Large intestine (tissue), 3 donors: ENCODE measurements around the gene PCGF3. TPM values are rescaled to one million over a fixed set of nuclear protein-coding genes. Genes with fewer than 3 reads are reported as not detected.
A peak's percentile ranks its signal among the peaks of the same experiment; 100 is the strongest.
"Not testable (repeated sequence)": the region's sequence is repeated elsewhere in the genome, so short reads cannot be mapped to it uniquely, and the experiment has no call there.

Source experiments
- DNase-seq, 2 donors: peaks; one replicate each; pipeline versions ENCODE4 v3.0.0 to v3.0.0-alpha.2; 2013
- H3K27ac ChIP-seq: one replicate; pipeline ENCODE4 v1.5.1; 2013; ENCODE audit warnings: low read length
- H3K27me3 ChIP-seq: 2 replicates; pipeline ENCODE4 v1.6.1; 2013; ENCODE audit warnings: low read length; ENCODE audit not compliant: control insufficient read depth, insufficient read depth
- H3K36me3 ChIP-seq: 2 replicates; pipeline ENCODE4 v1.6.1; 2013; ENCODE audit warnings: low read length; ENCODE audit not compliant: control insufficient read depth, insufficient read depth
- H3K4me1 ChIP-seq: one replicate; pipeline ENCODE4 v1.6.1; 2013; ENCODE audit warnings: low read length; ENCODE audit not compliant: control insufficient read depth, insufficient read depth
- H3K4me3 ChIP-seq: one replicate; pipeline ENCODE4 v1.5.1; 2013; ENCODE audit warnings: low read length
- H3K9me3 ChIP-seq: one replicate; pipeline ENCODE4 v1.6.1; 2013; ENCODE audit warnings: mild to moderate bottlenecking, low read depth, low read length, moderate library complexity; ENCODE audit not compliant: control insufficient read depth
- WGBS: methylation state at CpG from one replicate; pipeline ENCODE4 v1.1.5; 2013; ENCODE audit warnings: low lambda C conversion rate; ENCODE audit not compliant: insufficient coverage; 5-methylcytosine and 5-hydroxymethylcytosine counted together
- polyA plus RNA-seq: library from polyadenylated mRNA; unstranded; fragments of 120-200 nt; gene quantifications from one replicate; pipeline ENCODE4 v1.2.1, GENCODE V29; 2013

The PCGF3 gene
- polyA plus RNA-seq, 1 donor, result 78.0 TPM

DNA sequence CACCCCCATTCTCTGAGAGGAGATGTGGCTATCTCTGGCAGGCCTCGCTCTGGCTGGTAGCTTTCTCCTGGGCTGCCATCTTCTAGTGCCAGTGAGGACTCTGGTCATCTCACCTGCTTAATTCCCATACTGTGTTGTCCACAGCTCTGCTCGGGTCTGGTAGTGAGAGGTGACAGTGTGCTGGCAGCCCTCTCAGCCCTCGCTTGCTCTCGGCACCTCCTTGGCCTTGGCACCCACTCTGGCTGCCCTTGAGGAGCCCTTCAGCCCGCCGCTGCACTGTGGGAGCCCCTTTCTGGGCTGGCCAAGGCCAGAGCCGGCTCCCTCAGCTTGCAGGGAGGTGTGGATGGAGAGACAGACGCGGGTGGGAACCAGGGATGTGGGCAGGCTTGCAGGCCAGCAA is 67.6 kb downstream of the PCGF3 start:
- no peak overlapping the region for H3K4me3 ChIP-seq
- WGBS, result no CpG with 5 or more reads among the region's 9 CpGs
- H3K9me3 ChIP-seq, result peaks cover 3% of the 10 kb centered on the region
- H3K27ac ChIP-seq, result no peak overlapping the region
- H3K27me3 ChIP-seq, result no peaks in the 10 kb centered on the region
- H3K36me3 ChIP-seq, result peaks cover 73% of the 10 kb centered on the region
- no peak for DNase-seq
- no peaks in the 10 kb centered on the region for H3K4me1 ChIP-seq

DNA sequence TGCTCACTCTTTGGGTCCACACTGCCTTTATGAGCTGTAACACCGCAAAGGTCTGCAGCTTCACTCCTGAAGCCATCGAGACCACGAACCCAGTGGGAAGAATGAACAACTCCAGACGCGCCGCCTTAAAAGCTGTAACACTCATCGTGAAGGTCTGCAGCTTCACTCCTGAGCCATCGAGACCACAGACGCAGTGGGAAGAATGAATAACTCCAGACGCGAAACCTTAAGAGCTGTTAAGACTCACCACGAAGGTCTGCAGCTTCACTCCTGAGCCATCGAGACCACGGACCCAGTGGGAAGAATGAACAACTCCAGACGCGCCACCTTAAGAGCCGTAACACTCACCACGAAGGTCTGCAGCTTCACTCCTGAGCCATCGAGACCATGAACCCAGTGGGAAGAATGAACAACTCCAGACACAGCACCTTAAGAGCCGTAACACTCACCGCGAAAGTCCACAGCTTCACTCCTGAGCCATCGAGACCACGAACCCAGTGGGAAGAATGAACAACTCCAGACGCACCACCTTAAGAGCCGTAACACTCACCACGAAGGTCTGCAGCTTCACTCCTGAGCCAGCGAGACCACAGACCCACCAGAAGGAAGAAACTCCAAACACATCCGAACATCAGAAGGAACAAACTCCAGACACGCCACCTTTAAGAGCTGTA is 68.9 kb downstream of the PCGF3 start:
- not testable (repeated sequence) for H3K27ac ChIP-seq, H3K27me3 ChIP-seq, H3K9me3 ChIP-seq, H3K4me1 ChIP-seq, H3K4me3 ChIP-seq, DNase-seq
- no CpG with 5 or more reads among the region's 30 CpGs for WGBS
- H3K36me3 ChIP-seq, result peaks cover 74% of the 10 kb centered on the region

- no CpG with 5 or more reads among the region's 2 CpGs for WGBS
- DNase-seq, H3K4me3 ChIP-seq, H3K27ac ChIP-seq, H3K27me3 ChIP-seq, H3K4me1 ChIP-seq, H3K9me3 ChIP-seq: not testable (repeated sequence)
- H3K36me3 ChIP-seq, result peaks cover 71% of the 10 kb centered on the region
Observed at GRCh38 chr4:775485-775884, 69.9 kb downstream of the PCGF3 start.

DNA sequence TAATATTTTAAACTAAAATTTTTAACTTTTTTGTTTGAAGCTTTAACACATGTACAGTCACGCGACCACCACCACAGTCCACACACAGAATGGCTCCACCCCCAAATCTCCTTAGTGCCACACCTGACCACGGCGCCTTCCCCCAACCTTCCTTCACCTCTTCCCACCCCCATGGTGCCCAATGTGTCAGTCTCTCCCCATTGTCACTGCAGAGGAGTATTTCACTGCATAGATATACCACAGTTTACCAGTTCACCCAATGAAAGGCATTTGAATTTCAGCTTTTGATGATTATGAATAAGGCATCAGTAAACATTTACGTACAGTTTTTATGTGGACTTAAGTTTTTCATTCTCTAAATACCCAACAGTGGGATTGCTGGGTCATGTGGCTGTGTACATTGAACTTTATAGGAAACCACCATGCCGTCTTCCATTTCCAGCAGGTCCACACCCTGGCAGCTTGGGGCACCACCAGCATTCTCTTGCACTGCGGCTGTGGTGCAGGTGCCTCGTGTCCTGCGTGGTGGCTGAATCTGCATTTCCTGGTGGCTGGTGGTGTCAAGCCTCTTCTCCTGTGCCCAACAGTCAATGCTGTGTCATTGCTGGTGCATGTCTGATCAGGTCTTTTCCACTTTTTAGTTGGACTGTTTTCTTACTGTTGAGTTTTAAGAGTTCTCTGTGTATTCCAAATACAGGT is 71.3 kb downstream of the PCGF3 start:
- no peak for DNase-seq
- 100% methylated on average over 2 of the region's 9 CpGs for WGBS
- no peaks in the 10 kb centered on the region for H3K27me3 ChIP-seq
- no peaks in the 10 kb centered on the region for H3K9me3 ChIP-seq
- H3K4me3 ChIP-seq, result no peak overlapping the region
- H3K4me1 ChIP-seq, result peaks cover 8% of the 10 kb centered on the region
- H3K36me3 ChIP-seq, result peaks cover 60% of the 10 kb centered on the region
- no peak overlapping the region for H3K27ac ChIP-seq

DNA sequence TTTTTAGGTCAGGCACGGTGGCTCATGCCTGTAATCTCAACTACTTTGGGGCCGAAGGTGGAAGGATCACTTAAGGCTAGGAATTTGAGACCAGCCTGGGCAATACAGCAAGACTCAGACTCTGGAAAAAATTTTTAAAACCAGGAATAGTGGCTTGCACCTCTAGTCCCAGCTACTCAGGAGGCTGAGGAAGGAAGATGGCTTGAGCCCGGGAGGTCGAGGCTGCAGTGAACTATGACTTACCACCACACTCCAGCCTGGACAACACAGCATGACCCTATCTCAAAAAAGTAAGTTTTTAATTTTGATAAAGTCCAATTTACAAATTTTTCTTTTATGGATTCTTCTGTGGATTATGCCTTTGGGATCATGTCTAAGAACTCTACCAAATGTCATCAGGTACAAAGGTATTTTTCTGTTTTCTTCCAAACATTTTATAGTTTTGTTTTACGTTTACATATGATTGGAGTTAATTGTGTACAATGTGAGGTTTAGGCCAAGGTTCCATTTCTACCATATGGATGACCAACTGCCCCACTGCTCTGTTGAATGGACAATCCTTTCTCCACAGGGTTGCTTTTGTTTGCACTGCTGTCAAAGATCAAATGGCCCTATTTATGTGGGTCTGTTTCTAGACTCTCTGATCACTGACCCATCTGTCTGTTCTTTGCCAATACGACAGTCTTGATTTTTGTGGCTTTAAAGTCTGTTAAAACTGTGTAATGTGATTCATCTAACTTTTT is 72.1 kb downstream of the PCGF3 start:
- no peaks in the 10 kb centered on the region for H3K27me3 ChIP-seq
- H3K4me1 ChIP-seq, result peaks cover 15% of the 10 kb centered on the region
- H3K9me3 ChIP-seq, result no peaks in the 10 kb centered on the region
- peaks cover 58% of the 10 kb centered on the region for H3K36me3 ChIP-seq
- WGBS, result 30% methylated on average over 1 of the region's 6 CpGs
- no peak for DNase-seq
- H3K4me3 ChIP-seq, result no peak overlapping the region
- H3K27ac ChIP-seq, result no peak overlapping the region

DNA sequence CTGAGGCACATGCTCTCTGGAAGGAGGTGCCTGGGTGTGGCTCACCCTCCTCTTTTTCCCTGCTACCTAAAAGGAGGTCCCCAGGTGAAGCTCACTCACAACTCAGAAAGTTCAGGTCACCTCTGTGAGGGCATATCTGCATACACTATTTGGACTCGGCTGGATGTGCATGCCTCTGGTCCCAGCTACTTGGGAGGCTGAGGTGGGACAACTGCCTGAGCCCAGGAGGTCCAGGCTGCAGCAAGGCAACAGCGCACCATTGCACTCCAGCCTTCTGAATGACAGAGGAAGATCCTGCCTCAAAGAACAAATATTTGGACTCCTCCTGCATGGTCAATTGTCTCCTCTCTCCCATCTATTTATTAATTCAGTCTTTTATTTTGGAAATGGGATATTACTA is 73.9 kb downstream of the PCGF3 start:
- H3K27ac ChIP-seq, result no peak overlapping the region
- peaks cover 5% of the 10 kb centered on the region for H3K27me3 ChIP-seq
- peaks cover 18% of the 10 kb centered on the region for H3K4me1 ChIP-seq
- no peak for DNase-seq
- no peak overlapping the region for H3K4me3 ChIP-seq
- no CpG with 5 or more reads among the region's 2 CpGs for WGBS
- peaks cover 43% of the 10 kb centered on the region for H3K36me3 ChIP-seq
- peaks cover under 1% of the 10 kb centered on the region for H3K9me3 ChIP-seq

DNA sequence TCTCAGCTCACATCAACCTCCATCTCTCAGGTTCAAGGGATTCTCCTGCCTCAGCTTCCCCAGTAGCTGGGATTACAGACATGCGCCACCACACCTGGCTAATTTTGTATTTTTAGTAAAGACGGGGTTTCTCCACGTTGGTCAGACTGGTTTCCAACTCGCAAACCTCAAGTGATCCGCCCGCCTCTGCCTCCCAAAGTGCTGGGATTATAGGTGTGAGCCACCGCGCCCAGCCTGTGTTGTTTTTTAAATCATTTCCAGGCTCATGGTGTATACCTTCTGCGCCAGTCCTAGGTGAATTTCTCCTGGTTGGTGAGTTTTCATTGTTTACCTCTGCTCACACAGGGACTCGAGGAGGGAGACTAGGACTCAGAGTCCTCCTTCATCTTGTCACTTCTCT is 74.6 kb downstream of the PCGF3 start:
- H3K27ac ChIP-seq, result not testable (repeated sequence)

GRCh38 chr4:780716-781492 is 75.3 kb downstream of the PCGF3 start:
- no peak for DNase-seq
- H3K4me1 ChIP-seq, result peaks cover 23% of the 10 kb centered on the region
- peaks cover 30% of the 10 kb centered on the region for H3K36me3 ChIP-seq
- peaks cover 19% of the 10 kb centered on the region for H3K27me3 ChIP-seq
- H3K27ac ChIP-seq, result peak overlapping the region; percentile 90
- peak overlapping the region; percentile 100 for H3K4me3 ChIP-seq
- WGBS, result no CpG with 5 or more reads among the region's 38 CpGs
- peaks cover 11% of the 10 kb centered on the region for H3K9me3 ChIP-seq

More for the DNA sequence above, 74.6 kb downstream of the PCGF3 start:
- H3K4me3 ChIP-seq, result peak overlapping the region; percentile 100
- H3K9me3 ChIP-seq, DNase-seq: not testable (repeated sequence)
- peaks cover 12% of the 10 kb centered on the region for H3K27me3 ChIP-seq
- H3K4me1 ChIP-seq, result peaks cover 19% of the 10 kb centered on the region
- peaks cover 36% of the 10 kb centered on the region for H3K36me3 ChIP-seq
- WGBS, result no CpG with 5 or more reads among the region's 10 CpGs

DNA sequence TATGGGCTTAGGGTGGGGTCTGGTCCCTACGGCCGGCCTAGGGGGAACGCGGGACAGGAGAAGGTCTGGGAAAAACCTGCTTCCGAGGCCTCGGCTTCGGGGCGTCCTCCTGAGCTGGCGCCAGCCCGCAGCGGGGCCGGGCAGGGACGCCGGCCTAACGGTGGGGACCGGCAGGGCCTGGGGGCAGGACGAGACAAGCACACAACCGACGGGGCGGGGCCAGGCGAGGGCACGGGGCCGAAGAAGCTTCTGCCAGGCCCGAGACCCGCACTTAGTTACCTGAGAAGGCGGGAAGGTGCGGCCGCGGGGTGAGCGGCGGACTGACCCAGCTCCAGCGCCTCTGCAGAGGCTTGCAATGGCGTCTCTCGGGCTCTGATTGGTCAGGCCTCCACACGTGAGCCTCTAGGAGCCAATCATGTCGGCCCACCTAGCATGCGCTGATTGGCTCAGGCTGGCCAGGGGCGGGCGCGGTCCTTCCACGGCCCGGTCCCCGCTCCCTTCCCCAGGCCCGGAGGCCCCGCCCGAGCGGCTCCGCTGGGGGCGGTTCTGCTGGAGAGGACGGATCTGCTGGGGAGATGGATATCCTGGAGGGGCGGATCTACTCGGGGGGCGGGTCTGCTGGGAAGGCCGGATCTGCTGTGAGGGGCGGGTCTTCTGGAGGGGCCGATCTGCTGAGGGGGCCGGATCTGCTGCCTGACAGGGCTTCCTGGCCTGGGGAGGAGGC is 76.0 kb downstream of the PCGF3 start:
- Histone ChIP-seq H3K27ac (peak overlapping the region; percentile 93), H3K9me3 (peaks cover 11% of the 10 kb centered on the region), H3K4me1 (peaks cover 23% of the 10 kb centered on the region), H3K27me3 (peaks cover 26% of the 10 kb centered on the region), H3K36me3 (peaks cover 24% of the 10 kb centered on the region), H3K4me3 (peak overlapping the region; percentile 100)
- DNase-seq, result peak; percentile 99 to 100
- no CpG with 5 or more reads among the region's 57 CpGs for WGBS
